ENCODE data around the gene BRI3. TPM values are rescaled to one million over a fixed set of nuclear protein-coding genes. Genes with fewer than 3 reads are reported as not detected.

The BRI3 gene
- total RNA-seq, 1 donor = 95.9 TPM

DNA sequence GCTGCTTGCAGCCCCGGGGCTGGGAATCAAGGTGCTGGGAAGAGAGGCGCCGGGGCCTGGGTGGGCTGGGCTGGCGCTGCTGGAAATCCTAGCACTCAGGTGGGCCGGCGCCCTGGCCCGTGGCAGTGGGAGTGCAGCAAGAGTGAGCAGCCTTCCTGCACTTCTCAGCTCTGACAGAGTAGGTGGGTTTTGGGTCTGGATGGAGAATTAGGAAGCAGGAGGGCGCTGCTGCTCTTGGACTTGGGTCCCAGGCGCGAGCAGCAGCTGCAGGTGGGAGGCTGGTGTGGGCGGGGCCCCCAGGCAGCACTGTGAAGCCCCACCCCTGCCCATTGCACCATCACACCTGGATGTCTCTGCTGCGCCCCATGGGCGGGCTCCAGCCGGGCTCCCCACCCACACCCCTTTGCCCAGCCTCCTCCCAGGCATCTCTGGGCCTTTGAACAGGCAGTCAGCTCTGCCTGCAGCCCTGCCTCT is 6.0 kb downstream of the BRI3 start:
- TF ChIP-seq, protein P1, sequence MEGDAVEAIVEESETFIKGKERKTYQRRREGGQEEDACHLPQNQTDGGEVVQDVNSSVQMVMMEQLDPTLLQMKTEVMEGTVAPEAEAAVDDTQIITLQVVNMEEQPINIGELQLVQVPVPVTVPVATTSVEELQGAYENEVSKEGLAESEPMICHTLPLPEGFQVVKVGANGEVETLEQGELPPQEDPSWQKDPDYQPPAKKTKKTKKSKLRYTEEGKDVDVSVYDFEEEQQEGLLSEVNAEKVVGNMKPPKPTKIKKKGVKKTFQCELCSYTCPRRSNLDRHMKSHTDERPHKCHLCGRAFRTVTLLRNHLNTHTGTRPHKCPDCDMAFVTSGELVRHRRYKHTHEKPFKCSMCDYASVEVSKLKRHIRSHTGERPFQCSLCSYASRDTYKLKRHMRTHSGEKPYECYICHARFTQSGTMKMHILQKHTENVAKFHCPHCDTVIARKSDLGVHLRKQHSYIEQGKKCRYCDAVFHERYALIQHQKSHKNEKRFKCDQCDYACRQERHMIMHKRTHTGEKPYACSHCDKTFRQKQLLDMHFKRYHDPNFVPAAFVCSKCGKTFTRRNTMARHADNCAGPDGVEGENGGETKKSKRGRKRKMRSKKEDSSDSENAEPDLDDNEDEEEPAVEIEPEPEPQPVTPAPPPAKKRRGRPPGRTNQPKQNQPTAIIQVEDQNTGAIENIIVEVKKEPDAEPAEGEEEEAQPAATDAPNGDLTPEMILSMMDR (IDR thresholded peaks at IDR 0.05; ENCODE audit: extremely low read depth, low read depth, low read length) = no peak
- Histone ChIP-seq H4K20me1 (ENCODE audit: insufficient read depth, low read length) (peaks cover 55% of the 10 kb centered on the region), H3K36me3 (ENCODE audit: insufficient read depth, low read length) (peaks cover 41% of the 10 kb centered on the region), H3K4me3 (ENCODE audit: insufficient read depth, low read length) (no peak overlapping the region), H2AFZ (ENCODE audit: low read length) (no peak overlapping the region), H3K4me1 (ENCODE audit: insufficient read depth, low read length) (peaks cover 49% of the 10 kb centered on the region), H3K4me2 (ENCODE audit: insufficient read depth, low read length) (peak overlapping the region; percentile 84), H3K9me3 (ENCODE audit: low read depth, low read length) (no peaks in the 10 kb centered on the region), H3K79me2 (ENCODE audit: insufficient read depth, low read length) (peaks cover 97% of the 10 kb centered on the region), H3K27me3 (ENCODE audit: insufficient read depth, low read length) (no peaks in the 10 kb centered on the region), H3K27ac (ENCODE audit: low read depth, low read length) (peak overlapping the region; percentile 92)
- DNase-seq (ENCODE audit: insufficient read length, low spot score, missing footprints) = peak; percentile 77

DNA sequence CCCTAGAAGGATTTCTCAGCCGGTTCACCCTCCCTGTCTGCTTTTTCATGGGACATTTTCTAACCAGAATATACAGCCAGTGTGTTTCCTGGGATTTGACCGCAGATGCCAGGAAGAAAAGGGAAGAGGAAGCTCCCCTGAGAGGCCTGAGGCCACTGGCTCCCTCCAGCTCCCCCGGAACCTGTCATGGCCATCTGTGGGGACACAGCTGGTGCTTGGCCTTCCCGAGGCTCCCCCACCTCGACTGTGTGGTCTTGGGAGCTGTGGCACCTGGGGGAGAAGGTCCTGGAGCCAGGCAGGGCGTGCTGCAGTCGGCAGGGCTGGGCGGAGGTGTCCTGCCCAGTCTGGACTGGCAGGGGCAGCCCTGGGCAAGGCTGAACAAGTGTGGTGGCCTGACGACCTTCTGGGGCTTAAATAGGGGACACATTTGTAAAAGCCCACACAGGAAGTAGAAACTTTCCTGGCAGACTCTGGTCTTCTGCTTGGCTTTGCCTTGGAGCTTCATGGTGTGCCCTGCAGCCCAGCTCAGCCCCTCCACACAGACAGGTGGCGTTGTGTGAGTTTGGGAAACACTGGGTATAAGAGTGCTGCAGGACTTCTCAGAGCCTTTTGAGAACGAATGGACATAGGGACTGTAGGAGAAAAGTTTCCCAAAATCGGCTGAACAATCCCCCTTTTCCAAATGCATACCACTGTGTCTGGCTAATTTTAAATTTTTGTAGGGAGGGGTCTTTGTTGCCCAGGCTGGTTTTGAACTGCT is 6.8 kb downstream of the BRI3 start:
- H3K4me2 ChIP-seq (ENCODE audit: insufficient read depth, low read length) = no peak overlapping the region
- H3K4me3 ChIP-seq (ENCODE audit: insufficient read depth, low read length) = no peak overlapping the region
- no peaks in the 10 kb centered on the region for H3K9me3 ChIP-seq (ENCODE audit: low read depth, low read length)
- peaks cover 42% of the 10 kb centered on the region for H3K4me1 ChIP-seq (ENCODE audit: insufficient read depth, low read length)
- H3K79me2 ChIP-seq (ENCODE audit: insufficient read depth, low read length) = peaks cover 94% of the 10 kb centered on the region
- H3K27me3 ChIP-seq (ENCODE audit: insufficient read depth, low read length) = no peaks in the 10 kb centered on the region
- peaks cover 51% of the 10 kb centered on the region for H4K20me1 ChIP-seq (ENCODE audit: insufficient read depth, low read length)
- peak overlapping the region; percentile 28 for H3K27ac ChIP-seq (ENCODE audit: low read depth, low read length)
- peaks cover 48% of the 10 kb centered on the region for H3K36me3 ChIP-seq (ENCODE audit: insufficient read depth, low read length)
- TF ChIP-seq, protein P1 (IDR thresholded peaks at IDR 0.05; ENCODE audit: extremely low read depth, low read depth, low read length) = no peak
- H2AFZ ChIP-seq (ENCODE audit: low read length) = no peak overlapping the region
- DNase-seq (ENCODE audit: insufficient read length, low spot score, missing footprints) = peak; percentile 72

DNA sequence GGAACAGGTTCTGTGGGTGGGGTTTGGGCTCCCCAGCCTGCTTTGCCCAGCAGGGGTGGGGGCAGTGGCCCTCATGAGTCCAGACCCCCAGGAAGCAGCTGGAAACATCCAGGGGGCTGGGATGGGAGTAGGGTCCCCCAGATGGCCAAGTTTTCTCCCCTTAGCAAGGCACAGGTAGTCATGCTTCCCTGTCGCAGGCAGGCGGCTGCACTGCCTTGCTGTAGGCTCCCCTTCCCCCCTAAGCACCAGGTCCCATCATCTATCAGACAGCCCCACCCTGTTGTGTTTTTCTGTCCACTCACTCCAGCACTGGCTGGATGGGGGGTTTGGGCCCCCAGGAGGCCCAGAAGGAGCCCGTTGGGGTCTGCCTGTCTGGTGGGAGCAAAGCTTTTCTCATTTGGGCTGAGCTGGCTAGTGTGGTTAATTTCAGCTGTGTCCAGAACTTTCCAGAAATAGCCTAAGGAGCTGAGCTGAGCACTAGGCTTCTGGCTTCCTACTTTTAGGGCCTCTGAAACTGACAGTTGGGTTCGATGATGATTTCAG is 7.9 kb downstream of the BRI3 start:
- Histone ChIP-seq H4K20me1 (ENCODE audit: insufficient read depth, low read length) (peaks cover 49% of the 10 kb centered on the region), H2AFZ (ENCODE audit: low read length) (no peak overlapping the region), H3K27me3 (ENCODE audit: insufficient read depth, low read length) (no peaks in the 10 kb centered on the region), H3K27ac (ENCODE audit: low read depth, low read length) (no peak overlapping the region), H3K4me1 (ENCODE audit: insufficient read depth, low read length) (peaks cover 30% of the 10 kb centered on the region), H3K4me3 (ENCODE audit: insufficient read depth, low read length) (no peak overlapping the region), H3K79me2 (ENCODE audit: insufficient read depth, low read length) (peaks cover 93% of the 10 kb centered on the region), H3K9me3 (ENCODE audit: low read depth, low read length) (no peaks in the 10 kb centered on the region), H3K4me2 (ENCODE audit: insufficient read depth, low read length) (no peak overlapping the region), H3K36me3 (ENCODE audit: insufficient read depth, low read length) (peaks cover 60% of the 10 kb centered on the region)
- TF ChIP-seq, protein P1 (IDR thresholded peaks at IDR 0.05; ENCODE audit: extremely low read depth, low read depth, low read length) = no peak
- DNase-seq (ENCODE audit: insufficient read length, low spot score, missing footprints) = peak; percentile 78

DNA sequence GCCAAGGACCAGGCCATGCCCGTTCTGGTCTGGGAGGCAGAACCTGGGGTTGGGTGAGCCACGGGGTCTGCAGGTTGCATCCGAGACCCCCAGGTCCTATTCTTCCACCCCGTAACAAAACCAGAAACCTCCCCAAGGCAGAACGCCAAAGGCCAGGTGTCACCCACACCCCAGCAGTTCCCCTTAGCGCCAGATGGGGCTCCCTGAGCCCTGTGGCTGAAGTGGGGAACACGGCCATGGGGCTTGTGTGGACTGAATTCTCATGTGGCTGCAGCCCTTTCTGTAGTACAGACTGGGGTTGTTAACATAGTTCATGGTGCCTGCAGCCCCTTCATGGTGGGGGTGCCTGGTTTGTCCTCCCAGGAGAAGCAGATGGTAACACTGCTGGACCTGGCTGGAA is 10.2 kb downstream of the BRI3 start:
- H3K27ac ChIP-seq (ENCODE audit: low read depth, low read length) = no peak overlapping the region

More for the DNA sequence above, 10.2 kb downstream of the BRI3 start:
- H2AFZ ChIP-seq (ENCODE audit: low read length) = no peak overlapping the region
- no peak overlapping the region for H3K4me3 ChIP-seq (ENCODE audit: insufficient read depth, low read length)
- peaks cover 75% of the 10 kb centered on the region for H3K79me2 ChIP-seq (ENCODE audit: insufficient read depth, low read length)
- H3K27me3 ChIP-seq (ENCODE audit: insufficient read depth, low read length) = no peaks in the 10 kb centered on the region
- H3K36me3 ChIP-seq (ENCODE audit: insufficient read depth, low read length) = peaks cover 71% of the 10 kb centered on the region
- peak; percentile 72 for DNase-seq (ENCODE audit: insufficient read length, low spot score, missing footprints)
- no peaks in the 10 kb centered on the region for H3K9me3 ChIP-seq (ENCODE audit: low read depth, low read length)
- TF ChIP-seq, protein P1 (IDR thresholded peaks at IDR 0.05; ENCODE audit: extremely low read depth, low read depth, low read length) = peak; percentile 19
- no peak overlapping the region for H3K4me2 ChIP-seq (ENCODE audit: insufficient read depth, low read length)
- H3K4me1 ChIP-seq (ENCODE audit: insufficient read depth, low read length) = peaks cover 8% of the 10 kb centered on the region
- peaks cover 64% of the 10 kb centered on the region for H4K20me1 ChIP-seq (ENCODE audit: insufficient read depth, low read length)
